Activated T-helper 1 cell treated with anti-CD3 and anti-CD28 coated beads, Interleukin-12 subunit alpha, Interleukin-12 subunit beta, Interleukin-2, Interleukin-4 antibody, amounts not matched to agents 30 ng/mL and 10 ng/mL and 1 ng/mL, durations not matched to agents 14 hours and 24 hours and 36 hours (primary cell): ENCODE results near the gene EFHB. TPM values are rescaled to one million over a fixed set of nuclear protein-coding genes. Genes with fewer than 3 reads are reported as not detected.
"Not testable (repeated sequence)": the region's sequence is repeated elsewhere in the genome, so short reads cannot be mapped to it uniquely, and the experiment has no call there.

Experiments
- DNase-seq: peaks from one replicate; pipeline ENCODE4 v3.0.0; 2021; ENCODE audit warnings: low spot score
- H3K27ac Mint-ChIP-seq: one replicate; pipeline ENCODE4 v1.8.0; 2021; ENCODE audit warnings: mild to moderate bottlenecking, mixed read lengths
- H3K27me3 Mint-ChIP-seq: one replicate; pipeline ENCODE4 v1.8.0; 2022; ENCODE audit warnings: mild to moderate bottlenecking, moderate library complexity, mixed read lengths; ENCODE audit not compliant: insufficient read depth
- H3K36me3 Mint-ChIP-seq: one replicate; pipeline ENCODE4 v1.8.0; 2021; ENCODE audit warnings: low read depth, mixed read lengths
- H3K4me1 Mint-ChIP-seq: one replicate; pipeline ENCODE4 v1.8.0; 2021; ENCODE audit warnings: low read depth, mixed read lengths
- H3K4me3 Mint-ChIP-seq: one replicate; pipeline ENCODE4 v1.8.0; 2021; ENCODE audit warnings: mild to moderate bottlenecking, moderate library complexity, mixed read lengths
- H3K9me3 Mint-ChIP-seq: one replicate; pipeline ENCODE4 v1.8.0; 2021; ENCODE audit warnings: mixed read lengths
- intact Hi-C: fragments of 100-400 bp; cut with micrococcal nuclease; formaldehyde crosslinking; loops from one replicate; pipeline ENCODE4 v1.15.1; 2024
- total RNA-seq: library from RNA; stranded (reverse); gene quantifications from 2 replicates; pipeline ENCODE4 v1.2.3, GENCODE V29; 2022

The EFHB gene
- 0.24 and 0.34 TPM in 2 replicates for total RNA-seq

- Mint-ChIP-seq H3K4me3 (no peak within 1 kb of the TSS), H3K4me1 (peaks cover 53% of the 10 kb centered on the region), H3K9me3 (peaks cover 6% of the 10 kb centered on the region), H3K36me3 (no peaks in the 10 kb centered on the region), H3K27me3 (peaks cover 3% of the 10 kb centered on the region), H3K27ac (peak within 1 kb of the TSS; percentile 64)
- no peak for DNase-seq
- intact Hi-C loops = loop anchor here (5.0 to 10.0 kb wide), 3 partner anchors 1192 to 1529 kb away; no protein-coding TSS in a partner anchor
These were observed at the start of gene EFHB for GRCh38 chr3:19934098-19934566. Gene EFHB, minus strand, starts transcription at chr3:19934217. Its CDS starts 199 bp downstream, at chr3:19934018.

GRCh38 chr3:19972054-19972453 is 38.0 kb upstream of the EFHB start:
- Mint-ChIP-seq H3K4me3 (no peak overlapping the region), H3K27me3 (no peaks in the 10 kb centered on the region), H3K9me3 (no peaks in the 10 kb centered on the region), H3K36me3 (peaks cover 36% of the 10 kb centered on the region), H3K4me1 (peaks cover 34% of the 10 kb centered on the region), H3K27ac (no peak overlapping the region)
- intact Hi-C loops = no loop called here
- DNase-seq = no peak

GRCh38 chr3:19970327-19970726 is 36.3 kb upstream of the EFHB start:
- peaks cover 31% of the 10 kb centered on the region for H3K36me3 Mint-ChIP-seq
- no peak overlapping the region for H3K4me3 Mint-ChIP-seq
- no peaks in the 10 kb centered on the region for H3K27me3 Mint-ChIP-seq
- H3K9me3 Mint-ChIP-seq = no peaks in the 10 kb centered on the region
- H3K27ac Mint-ChIP-seq = no peak overlapping the region
- DNase-seq = no peak
- H3K4me1 Mint-ChIP-seq = peaks cover 42% of the 10 kb centered on the region
- intact Hi-C loops = no loop called here

- Mint-ChIP-seq H3K9me3 (no peaks in the 10 kb centered on the region), H3K4me1 (peaks cover 37% of the 10 kb centered on the region), H3K36me3 (peaks cover 27% of the 10 kb centered on the region), H3K27me3 (no peaks in the 10 kb centered on the region), H3K4me3 (no peak overlapping the region), H3K27ac (no peak overlapping the region)
- intact Hi-C loops = no loop called here
- no peak for DNase-seq
These were observed 33.8 kb upstream of the EFHB start for GRCh38 chr3:19967812-19968211.

GRCh38 chr3:19967208-19967607 is 33.2 kb upstream of the EFHB start:
- H3K4me1 Mint-ChIP-seq = peaks cover 35% of the 10 kb centered on the region
- peaks cover 23% of the 10 kb centered on the region for H3K36me3 Mint-ChIP-seq
- no peak for DNase-seq
- H3K4me3 Mint-ChIP-seq = no peak overlapping the region
- no peak overlapping the region for H3K27ac Mint-ChIP-seq
- H3K9me3 Mint-ChIP-seq = no peaks in the 10 kb centered on the region
- intact Hi-C loops = no loop called here
- H3K27me3 Mint-ChIP-seq = no peaks in the 10 kb centered on the region

- intact Hi-C loops = no loop called here
- no peaks in the 10 kb centered on the region for H3K9me3 Mint-ChIP-seq
- no peak overlapping the region for H3K27ac Mint-ChIP-seq
- peaks cover 24% of the 10 kb centered on the region for H3K4me1 Mint-ChIP-seq
- H3K36me3 Mint-ChIP-seq = peaks cover 25% of the 10 kb centered on the region
- H3K4me3 Mint-ChIP-seq = no peak overlapping the region
- no peak for DNase-seq
- no peaks in the 10 kb centered on the region for H3K27me3 Mint-ChIP-seq
These were observed 27.9 kb upstream of the EFHB start for GRCh38 chr3:19961960-19962359.

GRCh38 chr3:19960696-19961095 is 26.7 kb upstream of the EFHB start:
- DNase-seq = no peak
- no peak overlapping the region for H3K4me3 Mint-ChIP-seq
- intact Hi-C loops = no loop called here
- H3K27ac Mint-ChIP-seq = no peak overlapping the region
- no peaks in the 10 kb centered on the region for H3K27me3 Mint-ChIP-seq
- H3K9me3 Mint-ChIP-seq = no peaks in the 10 kb centered on the region
- peaks cover 17% of the 10 kb centered on the region for H3K4me1 Mint-ChIP-seq
- peaks cover 25% of the 10 kb centered on the region for H3K36me3 Mint-ChIP-seq

GRCh38 chr3:19959505-19959904 is 25.5 kb upstream of the EFHB start:
- Mint-ChIP-seq H3K36me3 (peaks cover 33% of the 10 kb centered on the region), H3K27me3 (no peaks in the 10 kb centered on the region), H3K27ac (no peak overlapping the region), H3K4me1 (peaks cover 17% of the 10 kb centered on the region), H3K4me3 (no peak overlapping the region), H3K9me3 (no peaks in the 10 kb centered on the region)
- no peak for DNase-seq
- intact Hi-C loops = no loop called here

- Mint-ChIP-seq H3K4me1 (peaks cover 14% of the 10 kb centered on the region), H3K36me3 (peaks cover 41% of the 10 kb centered on the region)
- H3K27ac Mint-ChIP-seq, H3K9me3 Mint-ChIP-seq, H3K4me3 Mint-ChIP-seq, DNase-seq, H3K27me3 Mint-ChIP-seq, intact Hi-C loops: not testable (repeated sequence)
These were observed 23.3 kb upstream of the EFHB start for GRCh38 chr3:19957354-19957753.

GRCh38 chr3:19954676-19955075 is 20.7 kb upstream of the EFHB start:
- H3K27ac Mint-ChIP-seq = no peak overlapping the region

GRCh38 chr3:19950316-19950715 is 16.3 kb upstream of the EFHB start:
- H3K36me3 Mint-ChIP-seq = peaks cover 28% of the 10 kb centered on the region
- H3K4me3 Mint-ChIP-seq = no peak overlapping the region
- no peak overlapping the region for H3K27ac Mint-ChIP-seq
- intact Hi-C loops = no loop called here
- DNase-seq = no peak
- H3K9me3 Mint-ChIP-seq = no peaks in the 10 kb centered on the region
- no peaks in the 10 kb centered on the region for H3K27me3 Mint-ChIP-seq
- H3K4me1 Mint-ChIP-seq = peaks cover 52% of the 10 kb centered on the region

More at GRCh38 chr3:19954676-19955075, 20.7 kb upstream of the EFHB start:
- Mint-ChIP-seq H3K27me3 (no peaks in the 10 kb centered on the region), H3K36me3 (peaks cover 42% of the 10 kb centered on the region), H3K4me3 (no peak overlapping the region), H3K9me3 (no peaks in the 10 kb centered on the region), H3K4me1 (peaks cover 28% of the 10 kb centered on the region)
- intact Hi-C loops = no loop called here
- no peak for DNase-seq

- intact Hi-C loops = loop anchor here (5.0 kb wide), 1 partner anchor 1506 kb away; no protein-coding TSS in a partner anchor
- H3K36me3 Mint-ChIP-seq = peaks cover 23% of the 10 kb centered on the region
- no peak for DNase-seq
- peak overlapping the region; percentile 97 for H3K27ac Mint-ChIP-seq
- no peaks in the 10 kb centered on the region for H3K27me3 Mint-ChIP-seq
- H3K4me1 Mint-ChIP-seq = peaks cover 52% of the 10 kb centered on the region
- no peaks in the 10 kb centered on the region for H3K9me3 Mint-ChIP-seq
- peak overlapping the region; percentile 92 for H3K4me3 Mint-ChIP-seq
These were observed 14.2 kb upstream of the EFHB start for GRCh38 chr3:19948226-19948591.

- intact Hi-C loops = loop anchor here (1.0 to 5.0 kb wide), 7 partner anchors 16 to 1505 kb away; partner anchors contain the start of gene SGO1
- Mint-ChIP-seq H3K27ac (peak overlapping the region; percentile 97), H3K36me3 (peaks cover 17% of the 10 kb centered on the region), H3K4me1 (peaks cover 52% of the 10 kb centered on the region), H3K27me3 (no peaks in the 10 kb centered on the region), H3K9me3 (no peaks in the 10 kb centered on the region), H3K4me3 (peak overlapping the region; percentile 92)
- peak; percentile 33 for DNase-seq
These were observed 13.7 kb upstream of the EFHB start for GRCh38 chr3:19947549-19948225.
